Thoracic aorta (tissue), 2 donors: ENCODE data around the gene ABI2. TPM values are rescaled to one million over a fixed set of nuclear protein-coding genes. Genes with fewer than 3 reads are reported as not detected.

Experiments used
- ATAC-seq: fragments of 150-250 bp; one replicate; pipeline ENCODE4 v1.8.0; 2017; ENCODE audit warnings: low read depth; ENCODE audit not compliant: insufficient number of reproducible peaks, low FRiP score
- DNase-seq: peaks from one replicate; pipeline ENCODE4 v3.0.0-alpha.2; 2020; ENCODE audit warnings: low spot score
- H3K27ac ChIP-seq, 2 donors: fragments of 200-600 bp; sonication (generic); 1 replicate in 1 of 2; 2 replicates in 1 of 2; pipeline ENCODE4 v1.5.1; 2016; ENCODE audit warnings: mild to moderate bottlenecking in 2 of 2, moderate library complexity in 2 of 2
- H3K27me3 ChIP-seq: fragments of 200-600 bp; sonication (generic); replicated peaks from 2 replicates; pipeline ENCODE4 v1.6.0; 2016; ENCODE audit warnings: mild to moderate bottlenecking; ENCODE audit not compliant: insufficient read depth
- H3K36me3 ChIP-seq: fragments of 200-600 bp; sonication (generic); one replicate; pipeline ENCODE4 v1.5.1; 2016
- H3K4me1 ChIP-seq, 2 donors: fragments of 200-600 bp; sonication (generic); 1 replicate in 1 of 2; 2 replicates in 1 of 2; pipeline versions ENCODE4 v1.5.1 to v1.6.0; 2016; ENCODE audit warnings: low read depth in 2 of 2, mild to moderate bottlenecking in 1 of 2; ENCODE audit not compliant: control insufficient read depth in 1 of 2
- H3K4me3 ChIP-seq: fragments of 200-600 bp; sonication (generic); 2 replicates; pipeline ENCODE4 v1.5.1; 2016; ENCODE audit warnings: mild to moderate bottlenecking
- H3K9me3 ChIP-seq: fragments of 200-600 bp; sonication (generic); 2 replicates; pipeline ENCODE4 v1.5.1; 2016
- CTCF ChIP-seq: fragments of 200-600 bp; sonication (generic); IDR thresholded peaks from one replicate; pipeline ENCODE4 v1.5.1; 2019; ENCODE audit warnings: antibody characterized with exemption
- total RNA-seq, 2 donors: library from RNA; depleted of rRNA; stranded (reverse); fragments of >200 nt; gene quantifications; one replicate each; pipeline versions ENCODE4 v1.1.0 to v1.2.3, GENCODE V29; 2016

Gene ABI2
- total RNA-seq, 2 donors from 2014 or later: 31.3 to 37.9 TPM

- Histone ChIP-seq H3K9me3 (no peaks in the 10 kb centered on the region), H3K36me3 (no peaks in the 10 kb centered on the region), H3K27ac (no peak overlapping the region), H3K4me1 (peaks cover 9 to 19% of the 10 kb centered on the region in 2 donors), H3K27me3 (no peaks in the 10 kb centered on the region), H3K4me3 (no peak overlapping the region)
- no peak for TF ChIP-seq CTCF
- DNase-seq: no peak
- no peak for ATAC-seq
Measured at GRCh38 chr2:203344667-203345066, 16.5 kb downstream of the ABI2 start.

- DNase-seq: no peak
- Histone ChIP-seq H3K27ac (no peak overlapping the region), H3K4me3 (no peak overlapping the region), H3K27me3 (no peaks in the 10 kb centered on the region), H3K4me1 (peaks cover 5 to 6% of the 10 kb centered on the region in 2 donors), H3K36me3 (no peaks in the 10 kb centered on the region), H3K9me3 (no peaks in the 10 kb centered on the region)
- no peak for TF ChIP-seq CTCF
- no peak for ATAC-seq
Measured at GRCh38 chr2:203346612-203347011, 18.4 kb downstream of the ABI2 start.

- TF ChIP-seq CTCF: no peak
- H3K4me3 ChIP-seq: no peak overlapping the region
- ATAC-seq (no peak), DNase-seq (no peak)
- no peaks in the 10 kb centered on the region for H3K4me1 ChIP-seq
- H3K27ac ChIP-seq: no peak overlapping the region
- H3K9me3 ChIP-seq: no peaks in the 10 kb centered on the region
- no peaks in the 10 kb centered on the region for H3K36me3 ChIP-seq
- H3K27me3 ChIP-seq: no peaks in the 10 kb centered on the region
Measured at GRCh38 chr2:203347375-203347774, 19.2 kb downstream of the ABI2 start.

- no peak for DNase-seq
- H3K27ac ChIP-seq: no peak overlapping the region
- no peaks in the 10 kb centered on the region for H3K36me3 ChIP-seq
- no peak overlapping the region for H3K4me3 ChIP-seq
- H3K4me1 ChIP-seq: no peaks in the 10 kb centered on the region
- ATAC-seq: no peak
- no peaks in the 10 kb centered on the region for H3K27me3 ChIP-seq
- no peaks in the 10 kb centered on the region for H3K9me3 ChIP-seq
- no peak for TF ChIP-seq CTCF
Measured at GRCh38 chr2:203352604-203353255, 24.5 kb downstream of the ABI2 start.

- no peak for TF ChIP-seq CTCF
- Histone ChIP-seq H3K4me1 (no peaks in the 10 kb centered on the region), H3K27ac (no peak overlapping the region), H3K27me3 (no peaks in the 10 kb centered on the region), H3K4me3 (no peak overlapping the region), H3K36me3 (no peaks in the 10 kb centered on the region), H3K9me3 (no peaks in the 10 kb centered on the region)
- ATAC-seq (no peak), DNase-seq (no peak)
Measured at GRCh38 chr2:203354966-203355365, 26.8 kb downstream of the ABI2 start.
